GM21526 (cell line): ENCODE data around the gene DCAF11.

Source experiments
- ATAC-seq: cut with Tn5 transposase; IDR thresholded peaks from one replicate; pipeline ENCODE4 v1.9.1; 2021; ENCODE audit warnings: moderate library complexity; ENCODE audit not compliant: unreplicated experiment, low FRiP score

Gene DCAF11

DNA sequence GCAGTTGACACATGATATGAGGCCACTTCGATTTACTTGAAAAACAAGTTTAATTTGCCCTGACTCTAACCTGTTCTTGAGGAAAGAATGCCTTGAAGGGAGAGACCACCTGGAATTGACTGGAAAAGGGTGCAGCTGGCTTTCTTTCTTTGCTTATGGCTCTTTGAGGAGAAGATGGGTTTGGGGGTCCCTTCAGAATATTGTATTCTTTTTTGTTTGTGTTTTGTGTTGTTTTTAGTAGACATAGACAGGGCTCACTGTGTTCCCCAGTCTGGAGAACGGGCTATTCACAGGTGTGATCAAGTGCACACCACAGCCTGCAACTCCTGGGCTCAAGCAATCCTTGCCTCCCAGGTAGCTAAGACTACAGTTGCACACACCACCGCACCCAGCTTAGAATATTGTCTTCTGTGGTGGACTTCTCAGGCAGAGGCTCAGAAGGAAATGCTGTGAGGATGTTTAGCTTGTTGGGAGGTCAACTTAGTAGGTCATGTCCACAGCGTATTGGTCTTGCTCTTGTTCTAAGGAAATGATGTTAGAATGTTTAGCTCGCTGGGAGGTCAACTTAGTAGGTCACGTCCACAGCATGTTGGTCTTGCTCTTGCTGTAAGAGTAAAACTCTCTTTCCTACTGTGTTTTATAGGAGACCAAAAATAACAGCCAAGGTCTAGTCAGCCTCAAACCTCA is 1.7 kb downstream of the DCAF11 start:
- no peak for ATAC-seq

DNA sequence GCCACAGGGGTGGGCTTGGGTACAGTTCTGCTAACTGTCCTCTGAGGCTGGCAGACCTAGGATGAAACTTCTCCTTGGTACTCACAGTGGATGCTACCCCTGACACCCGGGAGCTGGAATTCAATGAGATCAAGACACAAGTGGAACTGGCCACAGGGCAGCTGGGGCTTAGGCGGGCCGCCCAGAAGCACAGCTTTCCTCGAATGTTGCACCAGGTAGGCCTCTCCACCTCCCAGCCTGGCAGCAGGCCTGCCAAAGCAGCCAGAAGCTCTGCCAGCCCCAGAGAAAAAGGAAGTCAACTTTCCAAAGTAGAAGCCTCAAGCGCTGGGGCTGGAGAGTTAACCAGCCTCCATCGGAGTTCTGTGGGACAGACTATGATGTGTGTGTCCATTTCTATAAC is 2.6 kb downstream of the DCAF11 start:
- ATAC-seq: no peak

GRCh38 chr14:24119691-24120090 is 5.1 kb downstream of the DCAF11 start:
- no peak for ATAC-seq

GRCh38 chr14:24121210-24121609 is 6.6 kb downstream of the DCAF11 start:
- no peak for ATAC-seq

- no peak for ATAC-seq
These were observed 7.8 kb downstream of the DCAF11 start for GRCh38 chr14:24122416-24122815.

DNA sequence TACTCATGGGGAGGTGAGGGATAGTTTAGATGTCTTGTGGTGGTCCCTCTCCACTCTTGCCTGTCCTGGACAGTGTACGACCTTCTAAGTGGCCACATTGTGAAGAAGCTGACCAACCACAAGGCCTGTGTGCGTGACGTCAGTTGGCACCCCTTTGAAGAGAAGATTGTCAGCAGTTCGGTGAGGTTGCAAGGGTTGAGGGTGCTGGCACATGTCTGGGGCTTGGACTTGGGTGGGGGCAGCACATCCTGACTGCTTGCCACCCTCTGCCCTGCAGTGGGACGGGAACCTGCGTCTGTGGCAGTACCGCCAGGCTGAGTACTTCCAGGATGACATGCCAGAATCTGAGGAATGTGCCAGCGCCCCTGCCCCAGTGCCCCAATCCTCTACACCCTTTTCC is 8.3 kb downstream of the DCAF11 start:
- no peak for ATAC-seq

GRCh38 chr14:24123424-24124417 is 9.1 kb downstream of the DCAF11 start:
- no peak for ATAC-seq

- no peak for ATAC-seq
These were observed 12.4 kb downstream of the DCAF11 start for GRCh38 chr14:24126939-24127338.

GRCh38 chr14:24127673-24128072 is 13.1 kb downstream of the DCAF11 start:
- ATAC-seq: no peak

DNA sequence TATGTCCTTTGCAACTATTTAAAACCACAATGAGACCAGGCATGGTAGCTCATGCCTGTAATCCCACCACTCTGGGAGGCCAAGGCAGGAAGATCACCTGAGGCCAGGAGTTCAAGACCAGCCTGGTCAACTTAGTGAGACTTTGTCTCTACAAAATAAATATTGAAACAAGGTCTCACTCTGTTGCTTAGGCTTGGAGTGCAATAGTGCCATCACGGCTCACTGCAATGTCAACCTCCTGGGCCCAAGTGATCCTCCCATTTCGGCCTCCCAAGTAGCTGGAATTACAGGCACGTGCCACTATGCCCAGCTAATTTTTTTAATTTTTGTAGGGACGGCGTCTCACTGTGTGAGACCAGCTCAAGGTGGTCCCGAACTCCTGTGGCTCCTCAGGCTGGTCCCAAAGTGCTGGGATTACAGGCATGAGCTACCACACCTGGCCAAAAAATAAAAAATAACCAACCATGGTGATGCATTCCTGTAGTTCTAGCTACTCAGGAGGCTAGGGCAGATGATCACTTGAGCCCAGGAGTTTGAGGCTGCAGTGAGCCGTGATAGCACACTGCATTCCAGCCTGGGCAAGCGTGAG is 14.9 kb downstream of the DCAF11 start:
- ATAC-seq: no peak

DNA sequence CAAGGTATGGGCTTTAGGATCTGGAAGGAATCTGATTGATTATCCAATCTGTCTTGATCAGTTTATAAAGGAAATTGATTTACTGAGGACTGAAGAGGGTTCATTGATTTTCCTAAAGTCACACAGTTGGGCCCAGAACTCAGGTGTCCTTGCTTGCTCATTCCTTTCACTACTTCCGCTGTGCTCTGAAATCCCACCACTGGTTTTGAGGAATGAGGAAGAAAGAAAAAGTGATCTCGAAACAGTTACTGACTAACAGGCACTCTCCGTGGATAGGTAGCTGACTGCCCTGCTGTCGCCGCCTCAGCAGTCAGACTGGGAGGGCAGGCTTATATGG is 15.8 kb downstream of the DCAF11 start, which contains the start of gene FITM1:
TSS of gene FITM1 (plus strand) at position 280 of the 337 bp plus-strand sequence. CDS start 905 bp downstream, outside the sequence.
- no peak for ATAC-seq

GRCh38 chr14:24130717-24131548 is 16.4 kb downstream of the DCAF11 start:
- no peak for ATAC-seq

DNA sequence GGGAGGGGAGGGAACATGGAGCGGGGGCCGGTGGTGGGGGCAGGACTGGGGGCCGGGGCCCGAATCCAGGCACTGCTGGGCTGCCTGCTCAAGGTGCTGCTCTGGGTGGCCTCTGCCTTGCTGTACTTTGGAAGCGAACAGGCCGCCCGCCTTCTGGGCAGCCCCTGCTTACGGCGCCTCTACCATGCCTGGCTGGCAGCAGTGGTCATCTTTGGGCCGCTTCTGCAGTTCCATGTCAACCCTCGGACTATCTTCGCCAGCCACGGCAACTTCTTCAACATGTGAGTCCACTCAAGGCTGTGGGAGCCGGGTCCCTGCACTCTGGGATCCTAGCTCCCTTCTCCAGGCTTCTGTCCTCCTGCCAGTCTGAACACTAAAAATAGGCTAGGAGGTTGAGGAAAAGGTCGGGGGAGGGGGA is 17.0 kb downstream of the DCAF11 start:
- no peak for ATAC-seq

GRCh38 chr14:24132061-24132685 is 17.6 kb downstream of the DCAF11 start:
- ATAC-seq: no peak

- no peak for ATAC-seq
These were observed 18.4 kb downstream of the DCAF11 start for GRCh38 chr14:24132976-24133375.

DNA sequence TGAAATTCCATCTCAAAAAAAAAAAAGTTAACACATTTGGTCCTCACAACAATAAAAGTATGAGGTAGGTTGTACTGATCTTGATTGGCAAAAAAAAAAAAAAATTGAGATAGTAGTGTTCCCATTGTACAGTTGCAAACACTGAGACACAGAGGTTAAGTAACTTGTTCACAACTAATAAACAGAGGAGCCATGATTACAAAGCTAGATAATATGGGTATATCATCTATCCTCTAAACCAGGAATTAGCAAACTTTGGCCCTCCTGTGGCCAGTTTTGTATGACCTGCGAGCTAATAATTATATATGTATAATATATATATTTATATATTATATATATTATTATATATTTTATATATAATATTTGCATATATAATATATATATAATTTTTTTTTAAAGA is 19.2 kb downstream of the DCAF11 start:
- no peak for ATAC-seq

DNA sequence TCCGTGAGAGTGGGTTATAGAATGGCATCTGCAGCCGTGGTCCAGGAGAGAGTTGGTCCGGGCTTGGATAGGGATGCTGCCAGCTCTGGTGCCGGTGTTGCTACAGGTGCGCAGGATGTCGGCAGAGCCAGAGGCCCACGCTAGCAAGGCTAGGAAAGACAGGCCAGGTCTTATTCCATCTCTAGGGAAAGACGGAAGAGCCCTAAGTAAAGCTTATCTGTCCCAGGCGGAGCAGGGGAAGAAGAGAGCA is 20.9 kb downstream of the DCAF11 start:
- peak; percentile 4 for ATAC-seq

- ATAC-seq: peak; percentile 71
These were observed 21.5 kb downstream of the DCAF11 start, which contains the start of gene PSME1 for GRCh38 chr14:24135834-24136683. Gene PSME1, plus strand, starts transcription at chr14:24136194. Its CDS starts 69 bp downstream, at chr14:24136263.
